Kidney (tissue), 14 donors: ENCODE results near the gene AAMDC. TPM values are rescaled to one million over a fixed set of nuclear protein-coding genes. Genes with fewer than 3 reads are reported as not detected.

Experiments
- DNase-seq, 5 donors: peaks; one replicate each; pipeline ENCODE4 v3.0.0-alpha.2; 2013 to 2020
- FAIRE-seq: peaks from 2 replicates; lab custom pipeline; 2012; peaks lifted over from hg19 to GRCh38; lab: Jason Lieb, UNC
- H3K27ac ChIP-seq, 2 donors: one replicate each; pipeline ENCODE4 v1.7.0; 2013; ENCODE audit warnings: low read depth in 2 of 2, low read length in 2 of 2, inconsistent platforms in 1 of 2
- H3K27me3 ChIP-seq: one replicate; pipeline ENCODE4 v1.7.1; 2013; ENCODE audit warnings: low read length, inconsistent platforms; ENCODE audit not compliant: control insufficient read depth, insufficient read depth
- H3K36me3 ChIP-seq, 3 donors: one replicate each; pipeline versions ENCODE4 v1.7.0 to v1.7.1; 2013; ENCODE audit warnings: low read length in 3 of 3, control low read depth in 1 of 3, inconsistent platforms in 1 of 3; ENCODE audit not compliant: insufficient read depth in 3 of 3, control insufficient read depth in 2 of 3
- H3K4me1 ChIP-seq, 3 donors: one replicate each; pipeline versions ENCODE4 v1.7.0 to v1.7.1; 2013; ENCODE audit warnings: low read length in 3 of 3, inconsistent platforms in 1 of 3, low read depth in 1 of 3; ENCODE audit not compliant: control insufficient read depth in 2 of 3, insufficient read depth in 2 of 3
- H3K4me3 ChIP-seq, 3 donors: one replicate each; pipeline versions ENCODE4 v1.7.0 to v1.8.1; 2013; ENCODE audit warnings: low read length in 3 of 3, control low read depth in 1 of 3, inconsistent platforms in 1 of 3
- H3K9ac ChIP-seq, 3 donors: one replicate each; pipeline versions ENCODE4 v1.7.0 to v1.7.1; 2013; ENCODE audit warnings: low read length in 3 of 3, control low read depth in 1 of 3, inconsistent platforms in 1 of 3
- H3K9me3 ChIP-seq, 3 donors: one replicate each; pipeline versions ENCODE4 v1.7.0 to v1.7.1; 2013; ENCODE audit warnings: low read length in 3 of 3, control low read depth in 1 of 3, inconsistent platforms in 1 of 3; ENCODE audit not compliant: control insufficient read depth in 2 of 3, insufficient read depth in 1 of 3
- CTCF ChIP-seq: IDR thresholded peaks from 3 replicates; pipeline ENCODE4 v1.5.1; 2012; ENCODE audit warnings: mild to moderate bottlenecking, moderate library complexity, borderline replicate concordance; ENCODE audit not compliant: insufficient read depth; ENCODE audit errors: extremely low read depth
- intact Hi-C: fragments of 100-400 bp; cut with DNase I; formaldehyde crosslinking; loops from one replicate; pipeline ENCODE4 v1.11.1; 2022
- polyA plus RNA-seq: library from polyadenylated mRNA; stranded (reverse); fragments of 350-450 nt; fragmentation: Illumina TruSeq; extraction: RNeasy Lipid Tissue Mini Kit (QIAGEN cat#74804); gene quantifications from one replicate; pipeline ENCODE4 v1.2.3, GENCODE V29; 2014; ENCODE audit warnings: low read depth, low replicate concordance; ENCODE audit not compliant: insufficient read depth
- total RNA-seq: library from RNA; stranded (reverse); fragmentation: NEBNext Ultra II Directional; extraction: Animal tissue kit (Norgen Biotek cat#: 25700); gene quantifications from one replicate; pipeline ENCODE4 v1.2.1, GENCODE V29; 2021
- donor health status: control.
- donor health status: control.
- donor health status: control.
- donor health status: control.
- donor health status: control.
- donor health status: DM: yes; HTN: yes; CAD: no.
- donor health status: Normal renal cell carcinoma (clear cell type).

AAMDC gene
- total and polyA plus RNA-seq, 2 donors from 2014 or later: 35.8 to 70.8 TPM

- H3K9ac ChIP-seq: no peak overlapping the region
- intact Hi-C loops: no loop called here
- no peaks in the 10 kb centered on the region for H3K9me3 ChIP-seq
- FAIRE-seq (no peak), DNase-seq (no peak)
- no peak for TF ChIP-seq CTCF
- H3K36me3 ChIP-seq: peaks cover 0 to 28% (median 17%) of the 10 kb centered on the region in 3 donors
- H3K4me1 ChIP-seq: no peaks in the 10 kb centered on the region
- H3K27me3 ChIP-seq: no peaks in the 10 kb centered on the region
- H3K4me3 ChIP-seq: no peak overlapping the region
- no peak overlapping the region for H3K27ac ChIP-seq
These were observed 58.3 kb downstream of the AAMDC start for GRCh38 chr11:77879218-77879617.

GRCh38 chr11:77882396-77882795, 61.5 kb downstream of the AAMDC start:
- TF ChIP-seq CTCF: no peak
- peaks cover 0 to 33% (median 19%) of the 10 kb centered on the region in 3 donors for H3K36me3 ChIP-seq
- no peak overlapping the region for H3K4me3 ChIP-seq
- H3K4me1 ChIP-seq: no peaks in the 10 kb centered on the region
- no peaks in the 10 kb centered on the region for H3K9me3 ChIP-seq
- no peak overlapping the region for H3K27ac ChIP-seq
- intact Hi-C loops: no loop called here
- H3K27me3 ChIP-seq: no peaks in the 10 kb centered on the region
- FAIRE-seq (no peak), DNase-seq (no peak)
- no peak overlapping the region for H3K9ac ChIP-seq

GRCh38 chr11:77883775-77884174, 62.8 kb downstream of the AAMDC start:
- Histone ChIP-seq H3K9ac (no peak overlapping the region), H3K36me3 (peaks cover 0 to 28% (median 19%) of the 10 kb centered on the region in 3 donors), H3K27ac (no peak overlapping the region), H3K27me3 (no peaks in the 10 kb centered on the region), H3K4me1 (no peaks in the 10 kb centered on the region), H3K4me3 (no peak overlapping the region), H3K9me3 (no peaks in the 10 kb centered on the region)
- intact Hi-C loops: no loop called here
- no peak for TF ChIP-seq CTCF
- DNase-seq: no peak
- FAIRE-seq: no peak
